Esophagus muscularis mucosa (tissue), 3 donors: Measurements from ENCODE around the gene RHEB.

Source experiments
- POLR2A ChIP-seq: fragments of 450-650 bp; IDR thresholded peaks from one replicate; pipeline ENCODE4 v1.6.1; 2017; ENCODE audit warnings: antibody characterized with exemption, moderate library complexity, mild to moderate bottlenecking, low read depth
- TF ChIP-seq, protein P1 (sequence below), 3 experiments: fragments of 200-600 bp in 2 of 3; fragments of 450-650 bp in 1 of 3; sonication (generic) in 2 of 3; IDR thresholded peaks; one replicate each; pipeline ENCODE4 v1.5.1; 2017 to 2019; ENCODE audit warnings: antibody characterized with exemption in 3 of 3, mild to moderate bottlenecking in 2 of 3, moderate library complexity in 1 of 3

DNA sequence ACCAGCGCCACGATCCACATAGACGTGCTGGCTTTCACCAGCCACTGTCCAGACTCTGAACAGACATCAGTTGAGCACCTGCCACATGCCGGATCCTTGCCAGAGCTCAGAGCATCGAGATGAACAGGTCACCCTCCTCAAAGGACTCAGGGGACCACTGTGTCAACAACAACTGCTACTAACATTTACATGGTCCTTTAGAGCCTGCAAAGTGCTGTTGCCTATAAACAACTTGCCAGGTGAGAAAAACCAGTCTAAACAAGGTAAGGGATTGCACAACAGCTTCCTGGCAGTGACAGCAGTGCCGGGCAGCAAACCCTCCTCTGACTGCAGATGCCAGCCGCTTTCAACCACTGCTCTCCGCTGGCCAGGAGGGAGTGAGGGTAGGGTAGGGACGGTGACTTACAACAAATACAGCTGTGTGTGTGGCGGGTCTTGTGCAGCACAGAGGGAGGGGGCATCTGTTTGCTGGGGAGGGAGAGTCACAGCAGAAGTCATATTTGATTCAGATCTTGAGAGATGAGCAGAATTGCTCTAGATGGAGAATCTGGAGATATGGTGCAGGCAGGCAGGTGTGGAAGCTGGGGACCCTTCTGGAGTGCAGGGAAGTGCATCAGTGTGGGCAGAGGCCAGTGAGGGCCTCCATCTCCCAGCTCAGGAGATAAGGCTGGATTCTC lies 32.8 kb upstream of the RHEB start:
- TF ChIP-seq, protein P1, sequence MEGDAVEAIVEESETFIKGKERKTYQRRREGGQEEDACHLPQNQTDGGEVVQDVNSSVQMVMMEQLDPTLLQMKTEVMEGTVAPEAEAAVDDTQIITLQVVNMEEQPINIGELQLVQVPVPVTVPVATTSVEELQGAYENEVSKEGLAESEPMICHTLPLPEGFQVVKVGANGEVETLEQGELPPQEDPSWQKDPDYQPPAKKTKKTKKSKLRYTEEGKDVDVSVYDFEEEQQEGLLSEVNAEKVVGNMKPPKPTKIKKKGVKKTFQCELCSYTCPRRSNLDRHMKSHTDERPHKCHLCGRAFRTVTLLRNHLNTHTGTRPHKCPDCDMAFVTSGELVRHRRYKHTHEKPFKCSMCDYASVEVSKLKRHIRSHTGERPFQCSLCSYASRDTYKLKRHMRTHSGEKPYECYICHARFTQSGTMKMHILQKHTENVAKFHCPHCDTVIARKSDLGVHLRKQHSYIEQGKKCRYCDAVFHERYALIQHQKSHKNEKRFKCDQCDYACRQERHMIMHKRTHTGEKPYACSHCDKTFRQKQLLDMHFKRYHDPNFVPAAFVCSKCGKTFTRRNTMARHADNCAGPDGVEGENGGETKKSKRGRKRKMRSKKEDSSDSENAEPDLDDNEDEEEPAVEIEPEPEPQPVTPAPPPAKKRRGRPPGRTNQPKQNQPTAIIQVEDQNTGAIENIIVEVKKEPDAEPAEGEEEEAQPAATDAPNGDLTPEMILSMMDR (IDR thresholded peaks at IDR 0.05) = no peak
- TF ChIP-seq POLR2A = no peak
